Ascending aorta (tissue), 2 donors: Measurements from ENCODE around the gene PDE4B. TPM values are rescaled to one million over a fixed set of nuclear protein-coding genes. Genes with fewer than 3 reads are reported as not detected.

ENCODE experiments used
- DNase-seq, 2 donors: peaks; one replicate each; pipeline ENCODE4 v3.0.0-alpha.2; 2019; ENCODE audit warnings: low spot score in 2 of 2
- H3K27ac ChIP-seq, 2 donors: fragments of 200-600 bp; sonication (generic); one replicate each; pipeline ENCODE4 v1.5.1; 2016 to 2017; ENCODE audit warnings: mild to moderate bottlenecking in 1 of 2
- H3K27me3 ChIP-seq: fragments of 200-600 bp; sonication (generic); one replicate; pipeline ENCODE4 v1.5.1; 2017
- H3K36me3 ChIP-seq, 2 donors: fragments of 200-600 bp; sonication (generic); one replicate each; pipeline ENCODE4 v1.5.1; 2016
- H3K4me1 ChIP-seq, 2 donors: fragments of 200-600 bp; sonication (generic); one replicate each; pipeline ENCODE4 v1.5.1; 2016 to 2017; ENCODE audit warnings: mild to moderate bottlenecking in 1 of 2
- H3K4me3 ChIP-seq, 2 donors: fragments of 200-600 bp; sonication (generic); one replicate each; pipeline ENCODE4 v1.5.1; 2016 to 2017; ENCODE audit warnings: mild to moderate bottlenecking in 1 of 2
- H3K9me3 ChIP-seq, 2 donors: fragments of 200-600 bp; sonication (generic); one replicate each; pipeline ENCODE4 v1.5.1; 2016
- intact Hi-C: fragments of 100-400 bp; cut with DNase I; formaldehyde crosslinking; loops from one replicate; pipeline ENCODE4 v1.15.1; 2023
- total RNA-seq: library from RNA; depleted of rRNA; stranded (reverse); fragments of >200 nt; gene quantifications from one replicate; pipeline ENCODE4 v1.1.0, GENCODE V29; 2016
- TF ChIP-seq, protein P1 (sequence below), 3 experiments: fragments of 200-600 bp in 2 of 3; fragments of 450-650 bp in 1 of 3; sonication (generic) in 2 of 3; IDR thresholded peaks; one replicate each; pipeline ENCODE4 v1.5.1; 2016 to 2019; ENCODE audit warnings: antibody characterized with exemption in 3 of 3, mild to moderate bottlenecking in 1 of 3, moderate library complexity in 1 of 3

PDE4B gene
- total RNA-seq: 4.5 TPM

DNA sequence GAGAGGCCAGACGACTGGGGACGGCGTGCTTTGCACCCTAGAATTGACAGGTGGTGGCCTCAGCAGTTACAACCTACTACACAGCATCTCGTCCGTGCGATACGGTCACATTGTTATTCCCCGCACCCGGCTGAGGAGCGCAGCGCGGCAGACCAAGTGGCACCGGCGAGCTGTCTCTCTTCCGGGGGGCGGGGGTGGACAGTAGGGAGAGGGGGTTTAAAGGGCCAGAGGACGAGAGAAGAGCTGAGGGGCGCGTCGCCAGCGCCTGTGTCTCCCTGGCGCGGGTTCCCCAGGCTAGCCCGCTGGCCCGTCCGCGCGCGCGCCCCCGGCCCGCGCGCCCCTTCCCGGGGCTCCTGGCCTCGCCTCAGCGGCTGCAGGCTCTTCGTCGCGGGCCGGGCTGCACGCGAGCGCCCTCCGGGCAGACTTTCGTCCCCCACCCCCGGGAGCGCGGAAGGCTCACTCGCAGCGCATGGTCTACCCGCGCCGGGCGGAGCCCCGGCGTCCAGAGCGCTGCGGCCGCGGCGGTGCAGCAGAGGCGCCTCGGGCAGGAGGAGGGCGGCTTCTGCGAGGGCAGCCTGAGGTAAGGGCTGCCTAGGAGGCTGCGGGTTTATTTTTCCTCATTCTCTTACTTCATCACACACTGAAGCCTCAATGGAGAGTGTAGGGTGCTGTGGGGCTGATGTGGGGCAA is at the start of gene PDE4B:
PDE4B (plus strand) TSS at position 227 of the 690 bp plus-strand sequence.
- no peak for DNase-seq

DNA sequence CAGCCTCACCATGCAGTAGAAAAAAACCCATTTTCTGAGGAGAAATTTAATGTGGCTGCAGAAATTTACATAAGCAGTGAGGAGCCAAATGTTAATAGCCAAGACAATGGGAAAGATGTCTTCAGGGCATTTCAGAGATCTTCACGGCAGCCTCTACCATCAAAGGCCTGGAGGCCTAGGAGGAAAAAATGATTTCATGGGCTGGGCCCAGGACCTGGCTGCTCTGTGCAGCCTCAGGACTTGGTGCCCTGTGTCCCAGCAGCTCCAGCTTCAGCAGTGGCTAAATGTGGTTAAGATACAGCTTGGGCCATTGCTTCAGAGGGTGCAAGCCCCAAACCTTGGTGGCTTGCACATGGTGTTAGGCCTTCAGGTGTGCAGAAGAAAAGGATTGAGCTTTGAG is 48.0 kb upstream of the PDE4B start:
- Histone ChIP-seq H3K4me1 (no peaks in the 10 kb centered on the region), H3K27me3 (no peaks in the 10 kb centered on the region), H3K36me3 (no peaks in the 10 kb centered on the region), H3K9me3 (no peaks in the 10 kb centered on the region), H3K27ac (no peak overlapping the region), H3K4me3 (no peak overlapping the region)
- DNase-seq: no peak
- TF ChIP-seq, protein P1, sequence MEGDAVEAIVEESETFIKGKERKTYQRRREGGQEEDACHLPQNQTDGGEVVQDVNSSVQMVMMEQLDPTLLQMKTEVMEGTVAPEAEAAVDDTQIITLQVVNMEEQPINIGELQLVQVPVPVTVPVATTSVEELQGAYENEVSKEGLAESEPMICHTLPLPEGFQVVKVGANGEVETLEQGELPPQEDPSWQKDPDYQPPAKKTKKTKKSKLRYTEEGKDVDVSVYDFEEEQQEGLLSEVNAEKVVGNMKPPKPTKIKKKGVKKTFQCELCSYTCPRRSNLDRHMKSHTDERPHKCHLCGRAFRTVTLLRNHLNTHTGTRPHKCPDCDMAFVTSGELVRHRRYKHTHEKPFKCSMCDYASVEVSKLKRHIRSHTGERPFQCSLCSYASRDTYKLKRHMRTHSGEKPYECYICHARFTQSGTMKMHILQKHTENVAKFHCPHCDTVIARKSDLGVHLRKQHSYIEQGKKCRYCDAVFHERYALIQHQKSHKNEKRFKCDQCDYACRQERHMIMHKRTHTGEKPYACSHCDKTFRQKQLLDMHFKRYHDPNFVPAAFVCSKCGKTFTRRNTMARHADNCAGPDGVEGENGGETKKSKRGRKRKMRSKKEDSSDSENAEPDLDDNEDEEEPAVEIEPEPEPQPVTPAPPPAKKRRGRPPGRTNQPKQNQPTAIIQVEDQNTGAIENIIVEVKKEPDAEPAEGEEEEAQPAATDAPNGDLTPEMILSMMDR (IDR thresholded peaks at IDR 0.05): no peak
- intact Hi-C loops: no loop called here

More for the DNA sequence above, at the start of gene PDE4B:
- Histone ChIP-seq H3K27ac (no peak within 1 kb of the TSS), H3K4me3 (peak within 1 kb of the TSS; percentile 21 to 52), H3K9me3 (no peaks in the 10 kb centered on the region), H3K4me1 (no peaks in the 10 kb centered on the region), H3K36me3 (no peaks in the 10 kb centered on the region), H3K27me3 (no peaks in the 10 kb centered on the region)
- TF ChIP-seq, protein P1 (IDR thresholded peaks at IDR 0.05): no peak
- intact Hi-C loops: no loop called here

DNA sequence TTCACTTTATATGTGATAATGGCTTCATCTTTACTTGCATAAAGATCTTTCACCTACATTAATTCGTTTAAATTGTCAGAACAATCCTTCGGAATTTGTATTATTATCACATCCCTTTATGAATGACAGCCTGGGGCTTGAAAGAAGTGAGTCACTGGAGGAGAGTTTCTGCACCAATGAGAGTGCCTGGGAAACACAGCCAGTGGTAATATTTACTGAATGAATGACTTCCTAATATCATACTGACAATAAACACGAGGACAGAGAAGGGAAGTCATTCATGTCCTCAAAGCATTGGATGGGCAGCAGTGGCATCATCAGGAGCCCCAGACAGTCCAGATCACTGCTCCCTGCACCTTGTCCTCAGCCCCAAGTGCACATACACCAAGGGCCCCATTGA is 40.7 kb upstream of the PDE4B start:
- no peak for DNase-seq
- Histone ChIP-seq H3K36me3 (no peaks in the 10 kb centered on the region), H3K9me3 (no peaks in the 10 kb centered on the region), H3K27me3 (no peaks in the 10 kb centered on the region), H3K27ac (no peak overlapping the region), H3K4me1 (no peaks in the 10 kb centered on the region), H3K4me3 (no peak overlapping the region)
- intact Hi-C loops: no loop called here
- TF ChIP-seq, protein P1 (IDR thresholded peaks at IDR 0.05): no peak

DNA sequence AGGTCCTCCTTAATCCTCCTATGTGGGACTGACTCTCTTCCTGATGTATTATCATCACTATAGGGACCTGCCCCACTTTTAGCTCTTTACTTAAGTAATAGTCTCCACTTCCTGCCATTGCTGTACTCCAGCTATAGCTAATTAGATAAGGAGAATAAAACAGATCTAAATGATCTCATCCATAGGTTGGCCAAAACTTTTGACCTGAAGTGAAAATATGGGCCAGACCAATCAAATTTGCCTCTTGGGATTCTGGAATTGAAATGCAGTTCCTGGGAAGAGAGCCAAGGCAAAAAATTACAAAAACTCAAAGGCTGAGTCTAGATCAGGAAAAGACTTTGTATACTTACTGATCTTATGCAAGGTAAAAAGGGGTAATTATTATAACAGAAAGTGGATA is 36.1 kb upstream of the PDE4B start:
- intact Hi-C loops: no loop called here
- Histone ChIP-seq H3K4me1 (no peaks in the 10 kb centered on the region), H3K27me3 (no peaks in the 10 kb centered on the region), H3K9me3 (no peaks in the 10 kb centered on the region), H3K36me3 (no peaks in the 10 kb centered on the region), H3K4me3 (no peak overlapping the region), H3K27ac (no peak overlapping the region)
- TF ChIP-seq, protein P1 (IDR thresholded peaks at IDR 0.05): no peak
- no peak for DNase-seq

DNA sequence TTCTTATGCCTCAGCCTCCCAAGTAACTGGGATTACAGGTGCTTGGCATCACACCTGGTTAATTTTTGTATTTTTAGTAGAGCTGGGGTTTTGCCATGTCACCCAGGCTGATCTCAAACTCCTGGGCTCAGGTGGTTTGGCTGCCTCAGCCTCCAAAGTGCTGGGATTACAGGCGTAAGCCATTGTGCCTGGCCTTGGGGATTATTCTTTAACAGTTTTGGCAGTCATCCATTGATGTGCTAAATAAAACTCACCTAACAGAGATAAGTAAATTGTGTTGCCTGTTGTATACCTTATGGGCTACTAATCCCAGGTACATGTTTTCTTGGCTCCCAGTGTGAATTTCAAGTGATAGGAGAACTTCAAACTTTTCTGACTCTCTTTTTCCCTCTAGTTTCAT is 35.2 kb upstream of the PDE4B start:
- H3K4me3 ChIP-seq: no peak overlapping the region
- H3K9me3 ChIP-seq: no peaks in the 10 kb centered on the region
- no peak for DNase-seq
- H3K27ac ChIP-seq: no peak overlapping the region
- H3K36me3 ChIP-seq: no peaks in the 10 kb centered on the region
- TF ChIP-seq, protein P1 (IDR thresholded peaks at IDR 0.05): no peak
- intact Hi-C loops: no loop called here
- no peaks in the 10 kb centered on the region for H3K4me1 ChIP-seq
- no peaks in the 10 kb centered on the region for H3K27me3 ChIP-seq

DNA sequence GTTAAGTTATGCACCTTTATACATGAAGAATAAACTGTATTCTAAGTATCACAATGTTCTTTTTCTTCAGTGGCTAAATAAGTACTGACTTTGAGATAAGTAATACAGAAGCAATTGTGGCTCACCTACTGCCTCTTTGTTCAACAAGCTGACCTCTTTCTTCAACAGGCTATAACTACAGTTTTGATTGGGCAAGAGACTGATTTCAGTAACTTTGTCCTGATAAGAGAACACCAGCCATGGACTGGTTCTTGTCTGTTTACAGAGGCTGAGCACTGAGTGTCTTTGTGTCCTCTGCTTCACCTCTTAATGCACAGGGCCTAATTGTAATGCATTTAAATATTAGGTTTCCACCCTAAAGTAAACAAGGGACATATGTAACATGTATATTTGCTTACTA is 34.6 kb upstream of the PDE4B start:
- Histone ChIP-seq H3K9me3 (no peaks in the 10 kb centered on the region), H3K27ac (no peak overlapping the region), H3K4me1 (no peaks in the 10 kb centered on the region), H3K36me3 (no peaks in the 10 kb centered on the region), H3K27me3 (no peaks in the 10 kb centered on the region), H3K4me3 (no peak overlapping the region)
- no peak for DNase-seq
- intact Hi-C loops: no loop called here
- TF ChIP-seq, protein P1 (IDR thresholded peaks at IDR 0.05): no peak
